Skin of body (tissue), 2 donors: ENCODE results near the gene CCDC85C. TPM values are rescaled to one million over a fixed set of nuclear protein-coding genes. Genes with fewer than 3 reads are reported as not detected.
"Not testable (repeated sequence)": the region's sequence is repeated elsewhere in the genome, so short reads cannot be mapped to it uniquely, and the experiment has no call there.

Source experiments
- DNase-seq: peaks from one replicate; lab custom pipeline; 2025; lab: John Stamatoyannopoulos, UW
- total RNA-seq: library from RNA; depleted of rRNA; stranded (reverse); fragments of >200 nt; gene quantifications from one replicate; pipeline ENCODE4 v1.2.3, GENCODE V29; 2014

Gene CCDC85C
- 7.0 TPM for total RNA-seq

- no peak for DNase-seq
Measured at GRCh38 chr14:99603471-99604277, at the start of gene CCDC85C. CCDC85C (minus strand) TSS chr14:99604207; CDS start chr14:99603959, 248 bp downstream.

- DNase-seq: no peak
Measured at GRCh38 chr14:99651953-99652746, 48.1 kb upstream of the CCDC85C start.

GRCh38 chr14:99650189-99650588 lies 46.2 kb upstream of the CCDC85C start:
- no peak for DNase-seq

GRCh38 chr14:99649643-99650042 lies 45.6 kb upstream of the CCDC85C start:
- no peak for DNase-seq

GRCh38 chr14:99649219-99649618 lies 45.2 kb upstream of the CCDC85C start:
- no peak for DNase-seq

GRCh38 chr14:99648027-99648784 lies 44.2 kb upstream of the CCDC85C start:
- no peak for DNase-seq

GRCh38 chr14:99647411-99647810 lies 43.4 kb upstream of the CCDC85C start:
- no peak for DNase-seq

GRCh38 chr14:99645545-99646505 lies 41.8 kb upstream of the CCDC85C start:
- no peak for DNase-seq

- no peak for DNase-seq
Measured at GRCh38 chr14:99644723-99645544, 40.9 kb upstream of the CCDC85C start, which contains the start of gene HHIPL1. HHIPL1 (plus strand) TSS chr14:99645129; CDS start chr14:99645208, 79 bp downstream.

GRCh38 chr14:99644035-99644587 lies 40.1 kb upstream of the CCDC85C start:
- DNase-seq: no peak

GRCh38 chr14:99643343-99643742 lies 39.3 kb upstream of the CCDC85C start:
- DNase-seq: no peak

GRCh38 chr14:99642771-99643170 lies 38.8 kb upstream of the CCDC85C start:
- DNase-seq: not testable (repeated sequence)

- no peak for DNase-seq
Measured at GRCh38 chr14:99637624-99638023, 33.6 kb upstream of the CCDC85C start.

- DNase-seq: no peak
Measured at GRCh38 chr14:99636487-99636886, 32.5 kb upstream of the CCDC85C start.

- no peak for DNase-seq
Measured at GRCh38 chr14:99635116-99635515, 31.1 kb upstream of the CCDC85C start.

GRCh38 chr14:99634443-99634842 lies 30.4 kb upstream of the CCDC85C start:
- DNase-seq: no peak

GRCh38 chr14:99633918-99634317 lies 29.9 kb upstream of the CCDC85C start:
- DNase-seq: no peak

GRCh38 chr14:99633141-99633540 lies 29.1 kb upstream of the CCDC85C start:
- no peak for DNase-seq

- DNase-seq: no peak
Measured at GRCh38 chr14:99632410-99633035, 28.5 kb upstream of the CCDC85C start.
